ENCODE data around the gene GRIN3A.

Gene GRIN3A

DNA sequence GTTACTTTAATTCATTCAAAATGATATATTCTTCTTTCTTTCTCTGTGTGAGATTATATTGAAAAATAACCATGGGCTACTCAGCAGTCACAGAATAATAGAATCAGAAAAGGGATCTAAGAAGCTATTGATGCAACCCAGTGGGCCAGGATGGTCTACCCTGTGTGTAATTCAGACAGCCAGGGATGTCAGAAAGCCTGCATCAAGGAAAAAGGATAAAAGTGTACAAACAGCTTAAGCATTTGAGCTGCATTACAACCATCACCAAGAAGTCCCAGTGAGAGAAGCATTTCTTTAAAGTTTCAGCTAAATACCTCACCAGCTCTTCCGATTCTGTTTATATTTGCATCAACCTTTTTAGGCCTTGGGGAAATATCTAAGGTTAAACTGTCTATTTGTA is 105.8 kb downstream of the GRIN3A start:
- DNase-seq (ENCODE audit: low spot score): no peak

DNA sequence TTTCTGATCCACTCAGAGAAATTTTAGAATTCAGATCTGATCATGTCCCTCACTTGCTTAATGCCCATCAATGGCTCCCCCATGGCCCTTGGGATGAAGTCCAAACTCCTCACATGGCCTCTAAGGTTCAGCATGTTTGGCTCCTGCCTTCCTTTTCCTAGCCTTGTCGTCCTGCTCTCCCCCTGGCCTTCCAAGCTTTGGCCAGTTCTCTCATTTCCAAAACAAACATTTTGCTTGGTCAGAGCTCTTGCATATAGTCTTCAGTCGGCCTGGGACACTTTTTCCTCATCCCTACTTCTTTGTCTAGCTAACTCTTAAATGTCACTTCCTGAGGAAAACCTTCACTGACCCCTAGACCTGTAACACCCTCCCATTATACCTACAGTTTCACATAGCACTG is 106.6 kb downstream of the GRIN3A start:
- no peak for DNase-seq (ENCODE audit: low spot score)

DNA sequence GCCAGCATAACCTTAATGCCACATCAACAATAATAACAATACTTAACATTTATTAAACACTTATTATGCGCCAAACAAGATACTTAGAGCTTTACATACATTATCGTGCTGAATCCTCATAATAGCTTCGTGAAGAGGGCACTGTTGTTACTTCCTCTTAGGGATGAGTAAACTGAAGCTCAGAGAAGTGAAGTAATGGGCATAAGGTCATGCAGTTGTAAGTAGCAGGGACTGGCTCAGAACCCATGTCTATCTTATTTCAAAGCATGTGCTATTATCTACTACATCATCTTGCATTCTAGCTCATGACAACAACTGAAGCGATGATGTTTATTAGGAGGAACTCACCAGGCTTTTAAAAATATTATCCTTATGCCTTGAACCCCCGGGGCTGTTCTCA is 108.8 kb downstream of the GRIN3A start:
- DNase-seq (ENCODE audit: low spot score): no peak

DNA sequence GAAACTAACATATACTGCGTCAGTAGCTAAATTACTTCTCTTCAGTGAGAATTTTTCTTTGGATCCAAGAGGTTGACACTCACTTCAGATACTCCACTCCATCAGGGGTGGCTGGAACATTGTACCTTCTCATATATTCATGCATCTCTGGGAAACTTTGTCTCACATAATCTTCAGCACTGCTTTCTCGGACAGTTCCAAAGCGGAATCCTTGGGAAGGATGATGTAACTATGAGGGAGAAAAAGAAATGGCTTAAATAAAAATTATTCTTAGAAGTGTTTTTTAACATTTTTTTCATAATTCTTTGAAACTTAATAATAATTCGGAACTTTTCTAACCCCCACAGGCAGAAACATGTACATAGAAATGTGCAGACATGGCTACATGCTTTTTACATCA is 110.3 kb downstream of the GRIN3A start:
- DNase-seq (ENCODE audit: low spot score): no peak

- DNase-seq (ENCODE audit: low spot score): no peak
Observed at GRCh38 chr9:101626295-101626694, 112.2 kb downstream of the GRIN3A start.

DNA sequence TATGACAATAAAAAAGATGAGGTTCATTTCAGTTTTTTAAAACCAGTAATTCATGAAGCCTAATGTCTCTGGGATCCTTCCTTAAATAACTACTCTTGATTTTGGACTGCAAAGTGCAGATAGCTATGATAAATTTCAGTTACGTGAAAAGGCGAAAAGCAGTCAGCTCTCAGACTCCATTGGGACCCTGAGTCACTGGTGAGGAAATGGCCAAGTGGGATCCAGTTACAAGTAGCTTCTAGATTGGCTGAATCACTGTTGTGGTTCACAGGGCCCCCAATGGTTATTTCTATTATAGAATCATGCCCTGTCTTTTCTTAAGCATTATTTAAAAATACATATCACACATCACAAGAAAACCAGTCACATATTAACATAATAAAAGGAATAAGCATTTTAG is 112.6 kb downstream of the GRIN3A start:
- DNase-seq (ENCODE audit: low spot score): no peak

- no peak for DNase-seq (ENCODE audit: low spot score)
Observed at GRCh38 chr9:101620452-101620851, 118.0 kb downstream of the GRIN3A start.

- DNase-seq (ENCODE audit: low spot score): no peak
Observed at GRCh38 chr9:101618698-101619097, 119.7 kb downstream of the GRIN3A start.

DNA sequence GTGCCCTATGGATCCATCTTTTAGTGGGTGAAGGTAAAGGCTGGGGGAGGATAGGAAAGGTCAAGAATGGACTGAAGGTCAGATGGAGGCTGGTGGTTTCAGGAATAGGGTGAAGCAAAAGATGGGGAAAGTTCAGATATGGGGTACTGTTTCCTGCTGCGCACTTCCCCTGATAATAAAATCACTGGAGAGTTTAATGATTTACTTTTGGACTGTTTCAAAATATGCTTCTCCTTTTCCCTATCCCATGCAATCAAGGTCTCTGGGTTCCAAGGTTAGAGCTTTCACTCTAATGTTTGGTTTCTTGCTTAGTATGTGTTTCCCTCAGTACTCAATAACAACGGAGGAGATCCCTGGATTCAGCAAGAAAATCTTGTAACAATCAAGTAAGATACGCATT is 132.9 kb downstream of the GRIN3A start:
- DNase-seq (ENCODE audit: low spot score): no peak

DNA sequence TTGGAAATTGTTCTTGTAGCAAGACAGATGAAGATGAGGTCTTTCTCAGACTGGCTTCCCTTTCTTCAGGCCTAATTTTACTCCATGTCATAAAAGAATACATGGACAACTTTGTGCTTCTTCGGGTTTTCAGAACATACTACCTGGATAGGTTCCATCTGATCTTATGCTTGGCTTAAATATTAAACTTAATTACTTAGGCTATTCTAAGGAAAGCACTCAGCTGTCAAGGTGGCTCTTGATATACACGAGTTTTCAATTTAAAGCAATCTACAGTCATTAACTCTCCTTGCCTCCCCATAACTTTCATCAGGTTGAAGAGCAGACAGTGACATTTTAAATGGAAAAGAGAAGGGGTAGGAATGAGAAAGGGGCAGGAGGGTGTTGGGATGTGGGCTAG is 134.2 kb downstream of the GRIN3A start:
- no peak for DNase-seq (ENCODE audit: low spot score)

- peak; percentile 67 for DNase-seq (ENCODE audit: low spot score)
Observed at GRCh38 chr9:101601904-101602765, 136.3 kb downstream of the GRIN3A start.

DNA sequence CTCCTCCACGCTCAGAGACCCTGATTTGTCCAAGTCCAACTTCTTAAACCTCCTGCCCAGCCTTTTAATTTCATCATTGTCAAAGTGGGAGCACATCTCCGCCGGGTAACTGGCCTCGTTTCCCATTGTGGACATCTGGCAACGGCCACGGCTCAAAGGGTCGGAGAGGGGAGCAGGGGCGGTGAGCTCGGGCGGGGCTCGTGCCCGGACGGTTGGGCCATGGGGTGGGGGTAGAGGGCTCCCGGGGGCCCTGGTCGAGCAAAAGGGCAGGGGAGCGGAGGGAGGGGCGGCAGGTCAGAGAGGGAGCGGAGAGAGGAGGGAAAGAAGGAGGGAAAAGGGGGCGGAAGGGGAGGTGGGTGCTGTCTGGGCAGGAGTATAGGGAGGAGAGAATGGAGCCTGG is 143.7 kb downstream of the GRIN3A start, which contains the start of gene PPP3R2:
Gene PPP3R2, minus strand, starts transcription at position 174 of the 400 bp plus-strand sequence. Its CDS starts 48 bp downstream, at position 126.
- no peak for DNase-seq (ENCODE audit: low spot score)

- DNase-seq (ENCODE audit: low spot score): no peak
Observed at GRCh38 chr9:101593345-101593744, 145.1 kb downstream of the GRIN3A start.

DNA sequence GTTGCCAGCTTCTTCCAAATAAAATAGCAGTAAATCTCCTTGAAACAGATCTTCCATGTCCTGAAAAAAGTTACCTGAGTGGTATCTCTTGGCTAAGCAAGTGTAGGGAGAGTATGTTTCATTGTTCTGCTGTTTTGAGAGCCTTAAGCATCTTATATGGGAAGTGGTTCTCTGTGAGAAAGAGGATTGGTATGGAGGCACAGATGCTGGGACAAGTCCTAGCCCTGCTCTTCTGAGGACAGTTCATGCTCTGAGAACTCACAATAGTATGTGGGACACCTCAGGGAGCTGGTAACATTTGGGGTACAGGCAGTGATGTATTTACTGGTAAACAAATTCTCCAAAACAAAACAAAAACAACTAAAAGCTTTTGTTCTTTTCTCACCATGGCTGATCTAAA is 145.7 kb downstream of the GRIN3A start:
- no peak for DNase-seq (ENCODE audit: low spot score)

DNA sequence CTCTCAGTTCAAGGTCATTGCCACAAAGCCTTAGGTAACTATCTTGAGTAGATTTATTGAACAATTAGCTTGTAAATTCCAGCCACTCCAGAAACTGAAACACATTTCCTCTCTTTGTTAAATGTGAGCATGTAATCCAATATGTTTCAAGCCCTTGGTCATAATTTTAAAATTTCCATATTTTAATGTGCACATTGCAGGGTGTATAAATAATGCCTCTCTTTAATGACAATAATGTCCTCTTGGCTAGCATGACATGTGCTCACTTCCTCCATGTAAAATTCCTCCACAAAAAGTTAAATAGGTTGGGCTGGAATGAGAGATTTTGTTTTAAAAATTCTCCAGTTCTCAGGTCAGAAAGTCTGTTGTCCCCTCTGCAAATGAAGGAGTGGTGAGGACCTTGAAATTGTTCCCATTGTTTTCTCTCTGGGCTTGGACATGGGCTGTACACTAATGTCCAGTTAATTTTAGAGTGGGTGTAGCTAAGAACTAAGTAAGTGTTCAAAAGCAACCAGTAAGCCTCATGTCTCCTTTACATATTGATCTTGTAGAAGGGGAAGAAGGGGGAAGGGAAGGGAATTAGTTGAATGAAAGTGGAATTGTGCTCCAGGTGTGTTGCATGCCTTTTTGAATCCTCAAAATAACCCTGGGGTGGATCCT is 146.5 kb downstream of the GRIN3A start:
- no peak for DNase-seq (ENCODE audit: low spot score)

DNA sequence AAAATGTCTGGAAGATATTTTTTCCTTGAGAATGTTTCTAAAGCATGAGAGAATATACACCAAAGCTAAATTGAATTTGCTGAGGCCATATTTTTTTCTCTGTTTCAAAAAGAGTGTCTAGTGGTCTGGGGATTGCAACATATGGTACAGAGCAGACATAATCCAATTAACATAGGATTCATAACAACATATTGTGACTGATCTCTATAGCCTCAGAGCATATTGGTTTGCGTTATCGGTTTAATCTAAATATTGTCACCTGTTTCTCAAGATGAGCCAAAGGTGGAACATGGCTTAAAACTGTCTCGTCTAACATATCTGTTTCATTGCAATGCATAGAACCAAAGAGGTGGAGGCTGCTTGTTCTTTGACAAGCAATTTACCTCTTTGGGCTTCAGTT is 147.5 kb downstream of the GRIN3A start:
- no peak for DNase-seq (ENCODE audit: low spot score)

DNA sequence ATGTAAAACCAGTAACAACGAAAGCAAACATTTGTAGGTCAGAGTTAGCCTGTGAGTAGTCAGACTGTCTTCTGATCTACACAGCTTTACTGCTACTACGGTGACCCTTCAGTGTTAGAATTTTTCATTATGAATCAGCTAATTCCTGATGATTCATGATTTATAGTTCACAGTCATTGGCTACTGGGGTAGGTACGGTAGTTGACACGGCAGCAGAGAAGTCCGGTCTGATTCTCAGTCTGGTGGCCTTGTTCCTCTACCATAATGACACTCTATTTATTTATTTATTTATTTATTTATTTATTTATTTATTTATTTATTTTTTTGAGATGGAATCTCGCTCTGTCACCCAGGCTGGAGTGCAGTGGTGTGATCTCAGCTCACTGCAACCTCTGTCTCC is 148.4 kb downstream of the GRIN3A start:
- DNase-seq (ENCODE audit: low spot score): peak; percentile 55

DNA sequence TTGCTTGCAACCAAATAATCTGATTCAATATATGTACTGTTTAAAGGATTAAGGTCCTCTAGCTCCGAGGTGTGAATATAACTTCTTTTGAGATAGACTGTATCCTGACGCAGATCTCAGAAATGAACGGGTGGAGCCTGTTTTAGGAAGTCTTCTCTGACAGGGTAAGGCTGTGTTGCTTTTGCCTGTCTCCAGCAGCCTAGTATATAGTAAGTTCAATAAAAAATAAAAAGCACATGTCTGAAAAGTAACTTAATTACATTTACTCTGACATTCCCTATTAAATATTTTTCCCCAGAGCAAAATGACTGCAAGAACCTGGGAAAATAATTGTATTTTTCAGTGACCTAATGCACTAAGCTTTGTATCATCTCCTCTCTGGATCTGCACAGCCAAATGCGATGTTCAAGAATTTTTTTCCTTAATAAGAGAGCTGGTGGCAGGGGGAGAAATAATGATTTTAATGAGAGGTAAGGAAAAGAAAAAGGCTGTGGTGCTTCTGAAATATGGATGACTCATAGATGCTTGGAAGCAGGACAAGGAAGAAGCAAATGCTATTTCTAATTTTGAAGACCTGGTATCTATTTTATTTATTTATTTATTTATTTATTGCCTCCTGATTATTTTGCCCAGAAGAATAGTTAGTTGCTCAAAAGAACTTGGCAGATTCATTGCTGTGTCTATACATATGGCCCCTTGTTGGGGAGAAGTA is 151.0 kb downstream of the GRIN3A start:
- no peak for DNase-seq (ENCODE audit: low spot score)

DNA sequence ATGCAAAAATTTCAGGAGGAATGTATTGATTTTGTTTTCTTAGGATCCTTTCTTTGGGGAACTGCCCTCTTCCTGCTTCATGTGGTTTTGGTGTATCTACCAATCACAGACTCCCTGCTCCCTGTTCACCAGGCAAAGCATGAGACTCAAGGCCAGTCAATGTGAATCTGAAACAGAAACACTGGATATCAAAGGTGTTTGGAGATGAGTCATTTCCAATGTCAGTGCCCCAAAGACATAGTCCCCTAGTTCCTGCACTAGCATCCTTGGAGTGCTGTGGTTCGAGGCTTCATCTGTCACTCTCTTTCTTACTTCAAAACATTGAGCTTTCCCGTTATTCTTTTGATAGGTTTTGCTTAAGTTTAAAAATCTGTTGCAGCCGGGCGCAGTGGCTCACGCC is 151.8 kb downstream of the GRIN3A start:
- no peak for DNase-seq (ENCODE audit: low spot score)

DNA sequence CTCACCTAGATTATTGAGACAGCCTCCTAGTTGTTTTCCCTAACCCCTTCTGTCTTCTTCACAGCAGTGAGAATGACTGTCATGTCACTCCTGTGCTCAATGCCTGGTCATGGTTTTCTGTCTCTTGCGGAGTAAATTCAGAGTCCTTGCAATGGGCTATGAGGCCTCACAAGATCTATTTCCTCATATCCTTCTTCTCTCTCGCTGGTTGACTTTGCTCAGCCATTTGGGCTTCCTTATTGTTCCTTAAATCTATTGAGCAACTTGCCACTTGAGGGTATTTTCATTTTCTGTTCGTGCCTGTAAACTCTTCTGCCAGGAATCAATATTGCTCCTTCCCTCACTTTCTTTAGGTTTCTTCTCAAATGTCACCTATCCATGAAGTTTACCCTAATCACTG is 152.7 kb downstream of the GRIN3A start:
- DNase-seq (ENCODE audit: low spot score): no peak

DNA sequence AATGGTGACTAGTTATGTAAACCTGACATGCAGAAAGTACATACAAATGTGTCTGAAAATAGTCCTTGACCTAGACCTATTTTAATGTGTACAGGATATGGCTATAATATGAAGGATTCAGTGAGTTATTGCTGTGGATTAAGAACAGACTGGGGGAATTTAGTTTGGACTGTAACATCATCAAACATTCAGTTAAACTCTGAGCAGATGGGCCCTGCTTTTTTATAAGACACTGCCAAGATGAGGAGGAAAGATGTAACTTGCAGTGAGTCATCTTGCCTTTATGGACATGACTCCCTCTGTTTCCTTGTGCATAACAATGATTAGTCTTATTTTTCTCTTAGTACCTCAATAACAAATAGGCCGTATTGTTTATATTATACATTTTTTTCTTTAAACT is 155.9 kb downstream of the GRIN3A start:
- DNase-seq (ENCODE audit: low spot score): peak; percentile 20

DNA sequence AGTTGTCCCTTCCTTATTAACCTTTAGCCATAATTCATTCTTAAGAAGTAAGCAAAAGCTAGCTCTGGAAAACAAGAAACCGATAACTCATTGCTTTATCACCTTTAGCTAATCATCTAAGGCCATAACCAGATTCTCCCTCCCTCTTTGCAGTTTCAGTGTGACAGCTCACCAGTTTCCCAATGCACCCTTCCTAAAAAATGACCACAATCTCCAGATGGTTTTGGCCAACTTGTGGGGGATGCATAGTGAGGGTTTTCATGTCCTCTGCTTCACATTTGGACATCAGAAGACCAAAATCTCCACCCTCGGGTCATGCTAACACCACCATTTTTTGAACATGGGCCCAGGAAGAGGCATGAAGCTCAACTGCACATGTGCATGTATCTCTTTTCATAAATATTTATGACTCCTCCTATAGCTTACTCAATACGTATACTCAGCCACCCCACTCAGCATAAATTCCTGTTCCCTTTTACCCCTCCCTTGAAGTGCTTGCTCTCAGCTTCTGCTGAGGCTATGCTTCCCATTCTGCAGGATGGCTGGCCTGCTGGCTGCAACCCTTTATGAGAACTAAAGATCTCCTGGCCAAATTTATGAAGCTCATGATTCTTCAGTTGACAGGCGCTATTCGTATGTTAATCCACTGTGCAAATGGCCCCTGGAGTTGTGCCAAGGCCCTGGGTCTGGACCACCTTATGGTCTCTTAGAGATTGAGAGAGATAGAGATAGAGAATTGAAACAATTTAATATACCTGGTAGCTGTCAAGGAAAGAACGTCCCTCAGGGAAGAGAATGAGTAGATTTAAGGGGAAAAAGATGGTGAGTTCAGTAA is 158.5 kb downstream of the GRIN3A start:
- DNase-seq (ENCODE audit: low spot score): no peak

Data from AG08396 (cell line).